Stimulated activated CD4-positive, alpha-beta T cell treated with anti-CD3 and anti-CD28 coated beads, Interleukin-4, amount 100 ng/mL, for 48 hours (primary cell): Measurements from ENCODE around the gene HAP1.
"Not testable (repeated sequence)": the region's sequence is repeated elsewhere in the genome, so short reads cannot be mapped to it uniquely, and the experiment has no call there.

Experiments
- DNase-seq, 2 donors: peaks; one replicate each; pipeline ENCODE4 v3.0.0-alpha.2; 2020; ENCODE audit warnings: low read depth in 2 of 2

Gene HAP1

DNA sequence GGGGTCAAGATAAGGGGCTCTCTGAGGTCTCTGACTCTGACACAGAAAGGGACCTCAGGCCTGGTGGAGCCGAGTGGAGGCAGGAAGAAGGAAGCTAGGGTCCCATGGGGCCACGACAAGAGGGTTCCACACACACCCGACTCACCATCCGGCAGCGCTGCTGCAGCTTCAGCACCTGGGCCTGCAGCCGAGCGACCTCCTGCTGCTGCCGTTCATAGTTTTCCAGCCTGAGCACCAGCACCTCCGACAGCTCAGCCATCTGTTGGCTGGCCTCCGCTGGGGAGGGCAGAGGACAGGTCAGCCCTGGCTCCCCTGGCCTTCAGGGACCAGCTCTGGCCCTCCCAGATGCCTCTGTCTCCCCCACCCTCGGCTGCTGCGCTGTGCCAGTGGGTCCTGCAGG, 6.4 kb downstream of the HAP1 start:
- DNase-seq = no peak

DNA sequence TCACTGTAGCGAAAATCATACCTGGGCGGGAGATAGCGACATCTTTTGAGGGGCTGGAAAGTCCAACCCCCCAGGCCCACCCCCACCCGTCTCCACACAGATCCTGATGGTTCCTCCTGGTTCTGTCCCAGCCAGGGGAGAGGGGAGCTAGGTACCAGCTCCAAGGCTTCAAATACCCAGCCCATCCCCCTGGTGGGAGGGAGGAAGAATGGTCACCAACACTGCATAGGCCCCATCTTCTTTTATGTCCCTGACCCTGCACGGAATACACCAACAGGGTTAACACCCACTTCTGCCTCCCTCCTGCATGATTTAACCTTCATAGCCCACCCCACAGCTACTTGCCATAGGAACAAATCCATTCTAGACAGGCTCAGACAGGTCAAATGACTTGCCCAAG, 9.3 kb downstream of the HAP1 start:
- no peak for DNase-seq

DNA sequence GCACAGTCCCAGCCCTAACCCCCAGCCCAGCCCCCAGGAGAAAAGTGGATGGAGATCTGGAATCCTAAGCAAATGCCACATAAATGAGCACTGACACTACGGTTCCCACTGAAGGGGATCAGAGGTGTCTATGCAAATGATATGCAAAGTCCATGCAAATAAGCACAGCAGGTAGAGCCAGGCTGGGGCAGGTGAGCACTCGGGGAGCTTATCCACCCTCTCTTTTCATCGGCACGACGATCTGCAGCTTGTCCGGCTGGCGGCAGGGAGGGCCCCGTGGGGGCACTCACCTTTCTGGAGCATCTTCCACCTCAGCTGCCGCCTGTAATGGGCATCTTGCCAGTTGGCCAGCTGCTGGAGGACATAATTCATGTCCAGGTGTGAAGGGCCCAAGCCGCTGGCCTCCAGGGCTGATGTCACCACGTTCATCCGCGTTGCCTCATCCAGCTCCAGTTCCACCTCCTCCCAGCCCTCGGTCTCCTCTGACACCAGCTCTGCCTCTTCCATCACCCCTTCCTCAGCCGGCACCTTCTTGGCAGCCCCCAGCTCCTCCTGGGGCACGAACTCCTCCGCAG, 9.9 kb downstream of the HAP1 start:
- DNase-seq = no peak

DNA sequence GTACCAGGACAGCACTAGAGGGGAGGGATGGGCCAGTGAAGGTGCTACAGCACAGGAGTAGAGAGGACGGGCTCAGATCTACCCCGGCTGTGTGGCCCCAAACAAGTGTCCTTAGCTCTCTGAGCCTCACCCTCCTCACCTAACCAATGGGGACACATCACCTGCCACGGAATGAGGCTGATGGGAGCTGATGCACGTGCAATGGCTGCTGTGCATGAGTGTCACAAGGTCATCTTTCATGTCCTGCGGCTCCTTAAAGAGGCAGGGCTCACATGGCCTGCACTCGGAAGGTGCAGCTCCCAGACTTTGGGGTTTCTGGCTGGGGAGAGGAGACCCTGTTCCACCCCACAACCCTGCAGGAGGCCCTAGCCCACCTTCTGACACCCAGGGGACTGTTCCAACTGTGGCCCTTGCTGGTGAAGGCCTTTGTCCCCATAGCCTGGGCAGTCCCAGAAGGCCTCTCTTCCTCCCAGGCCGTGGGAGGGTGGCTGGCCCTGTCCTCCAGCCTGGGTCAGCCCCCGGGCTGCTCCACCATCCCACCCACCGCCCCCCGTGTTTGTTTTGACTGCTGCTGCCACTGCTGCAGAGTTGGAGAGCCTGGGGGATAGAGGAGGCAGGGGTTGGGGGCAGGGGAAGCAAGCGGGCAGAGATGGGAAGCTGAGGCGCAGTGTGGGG, 10.5 kb downstream of the HAP1 start:
- DNase-seq = no peak

DNA sequence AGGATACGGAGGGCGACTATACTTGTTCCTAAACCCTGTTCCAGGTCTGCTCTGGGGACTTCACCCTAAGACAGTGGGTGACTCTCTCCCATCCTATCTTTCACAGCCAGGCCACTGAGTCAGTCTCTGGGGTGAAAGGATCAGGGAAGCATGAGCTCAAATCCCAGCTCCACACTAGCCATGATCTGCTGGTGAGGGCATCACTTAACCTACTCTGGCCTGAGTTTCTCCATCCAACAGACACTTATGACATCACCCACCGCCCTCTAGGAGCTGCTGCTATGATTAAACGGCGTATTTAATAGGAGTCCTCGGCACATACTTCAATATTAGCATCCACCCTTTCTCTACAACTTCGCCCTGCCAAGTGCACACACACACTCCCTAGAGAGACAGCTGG, 12.2 kb downstream of the HAP1 start:
- DNase-seq = no peak

DNA sequence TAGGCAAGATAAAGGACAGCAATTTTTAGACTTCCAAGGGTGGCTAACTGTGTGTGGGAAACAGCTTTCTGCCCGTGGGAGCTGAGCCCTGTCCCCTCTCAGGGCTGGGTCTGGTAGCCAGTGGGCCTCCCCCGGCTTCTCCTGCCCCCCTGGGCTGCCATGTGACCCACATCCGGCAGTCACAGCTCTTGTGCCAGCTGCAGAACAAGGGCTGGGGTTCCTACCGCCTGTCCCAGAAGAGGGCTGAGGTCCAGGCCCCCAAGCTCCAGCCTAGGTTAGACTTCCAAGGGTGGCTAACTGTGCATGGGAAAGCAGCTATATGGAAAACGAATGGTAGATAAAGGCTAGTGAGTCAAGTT, 16.2 kb downstream of the HAP1 start:
- DNase-seq = no peak

DNA sequence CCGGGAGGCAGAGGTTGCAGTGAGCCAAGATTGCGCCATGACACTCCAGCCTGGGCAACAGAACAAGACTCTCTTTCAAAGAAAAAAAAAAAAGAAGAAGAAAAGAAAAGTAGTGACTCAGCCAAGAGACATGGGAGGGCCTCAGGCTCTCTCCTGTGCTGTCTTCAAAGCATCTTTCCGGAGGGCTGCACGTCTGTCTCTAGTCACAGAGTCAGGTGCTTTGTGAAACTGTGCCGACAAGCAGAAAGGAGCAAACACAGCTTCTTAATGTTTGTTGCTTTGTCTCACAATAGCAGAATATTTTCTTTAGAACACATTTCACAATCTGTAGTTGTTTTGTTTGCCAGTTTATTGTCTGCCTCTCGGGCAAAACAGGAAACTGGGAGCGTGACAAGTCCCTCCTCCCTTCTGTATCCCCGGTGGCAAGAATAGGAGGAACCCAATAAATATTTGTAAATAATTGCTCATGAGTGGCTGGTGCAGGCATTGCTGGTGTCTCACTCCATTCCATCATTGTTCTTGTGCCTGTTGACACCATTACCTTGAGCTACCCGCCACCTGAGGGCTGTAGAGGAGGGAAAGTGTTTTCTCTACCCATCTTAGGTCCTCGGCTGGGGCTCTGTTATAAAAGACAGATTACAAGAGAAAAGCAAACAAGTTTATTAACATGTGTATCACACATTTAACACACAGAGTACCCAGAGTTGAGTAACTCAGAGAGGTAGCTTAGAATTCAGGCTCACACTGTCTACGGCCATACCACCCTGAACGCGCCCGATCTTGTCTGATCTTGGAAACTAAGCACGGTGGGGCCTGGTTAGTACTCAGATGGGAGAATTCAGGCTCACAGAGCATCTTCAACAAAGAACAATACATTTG, 16.8 kb downstream of the HAP1 start:
- no peak for DNase-seq

DNA sequence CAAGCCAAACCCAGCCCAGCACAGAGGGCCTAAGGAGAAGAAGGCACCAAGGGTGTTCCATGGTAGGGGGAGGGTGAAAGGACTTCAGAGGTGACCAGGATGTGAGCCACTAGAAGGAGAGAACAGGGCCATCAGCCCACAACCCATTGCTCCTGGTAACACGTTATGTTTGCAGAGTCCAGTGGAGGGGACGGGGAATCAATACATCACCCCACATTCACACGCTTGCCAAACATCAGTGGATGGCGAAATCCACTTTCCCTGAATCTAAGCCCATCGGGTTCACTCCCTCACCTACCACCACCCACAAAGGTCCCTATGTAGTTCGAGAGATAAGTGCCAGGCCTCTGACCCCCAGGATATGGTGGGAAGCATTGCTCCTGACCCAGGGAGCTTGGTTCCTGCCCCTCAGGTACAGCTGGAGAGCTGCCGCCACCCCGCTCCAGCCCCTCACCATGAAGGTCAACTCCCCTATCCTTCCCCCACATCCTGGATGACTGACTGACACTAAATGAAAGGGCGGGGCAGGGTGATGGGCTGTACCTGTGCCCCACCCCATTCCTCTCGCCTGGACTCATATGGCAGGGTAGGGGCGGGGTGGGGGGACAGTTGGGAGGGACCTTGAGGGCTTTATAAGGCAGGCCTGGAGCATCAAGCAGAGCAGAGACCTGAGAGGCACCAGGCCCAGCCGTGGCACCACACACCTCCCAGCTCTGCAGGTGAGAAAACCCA, 22.6 kb downstream of the HAP1 start, which contains the start of gene GAST:
GAST (plus strand) TSS at position 663 of the 732 bp plus-strand sequence. CDS start 3,106 bp downstream, outside the sequence.
- no peak for DNase-seq

DNA sequence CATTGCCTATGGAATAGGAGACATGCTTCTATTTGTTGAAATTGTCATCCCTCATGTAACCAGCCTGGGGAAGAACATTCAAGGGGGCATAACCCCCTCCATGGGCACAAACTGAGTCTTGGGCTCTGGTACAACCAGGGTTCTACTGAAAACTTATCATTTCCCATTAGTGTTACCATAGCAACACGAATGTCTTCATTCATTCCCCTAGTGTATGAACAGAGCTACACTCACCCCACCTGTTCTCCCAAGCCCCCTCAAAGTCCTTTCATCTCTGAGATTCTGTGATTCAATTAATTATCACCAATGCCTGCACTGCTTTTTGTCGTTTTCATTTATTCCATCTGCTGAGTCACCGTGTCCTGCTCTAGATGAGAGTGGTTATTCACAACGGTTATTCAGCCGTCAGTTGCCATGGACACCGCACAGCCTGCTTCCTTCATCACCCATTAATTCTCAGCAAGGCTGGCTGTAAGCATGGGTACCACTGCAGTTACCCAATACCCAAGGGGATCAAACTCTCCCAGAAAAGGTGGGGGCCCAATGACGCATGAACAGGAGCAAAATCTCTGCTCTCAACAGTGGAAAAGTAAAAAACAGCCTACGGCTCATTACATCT, 23.9 kb downstream of the HAP1 start:
- no peak for DNase-seq

DNA sequence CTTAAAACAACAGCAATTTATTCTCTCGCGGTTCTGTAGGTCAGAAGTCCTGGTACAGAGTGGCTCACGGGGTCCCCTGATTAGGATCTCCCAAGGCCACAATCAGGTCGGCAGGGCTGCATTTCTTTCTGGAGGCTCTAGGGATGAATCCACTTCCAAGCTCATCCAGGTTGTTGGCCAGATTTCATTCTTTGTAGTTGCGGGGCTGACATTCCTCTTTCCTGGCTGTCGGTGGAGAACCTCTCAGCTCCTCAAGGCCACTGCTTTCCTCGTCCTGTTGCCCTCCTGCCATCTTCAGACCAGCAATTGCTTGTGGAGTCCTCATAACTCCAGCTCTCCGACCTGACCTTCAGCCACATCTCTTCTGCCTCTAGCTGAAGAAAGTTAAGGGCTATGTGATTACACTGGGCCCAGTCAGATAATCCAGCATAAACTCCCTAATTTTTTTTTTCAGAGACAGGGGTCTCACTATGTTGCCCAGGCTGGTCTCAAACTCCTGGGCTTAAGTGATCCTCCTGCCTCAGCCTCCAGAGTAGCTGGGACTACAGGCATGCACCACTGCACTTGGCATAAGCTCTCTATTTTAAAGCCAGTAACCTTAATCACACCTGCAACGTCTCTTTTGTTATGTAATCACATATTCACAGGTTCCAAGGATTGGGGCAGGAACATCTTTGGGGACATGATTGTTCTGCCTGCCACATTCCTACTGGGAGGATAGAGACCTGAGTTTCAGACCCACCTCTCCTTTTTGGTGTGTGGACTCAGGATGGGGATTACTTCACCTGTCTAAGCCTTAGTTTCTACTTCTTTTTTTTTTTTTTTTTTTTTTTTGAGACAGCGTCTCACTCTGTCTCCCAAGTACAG, 26.4 kb downstream of the HAP1 start:
- DNase-seq = no peak

DNA sequence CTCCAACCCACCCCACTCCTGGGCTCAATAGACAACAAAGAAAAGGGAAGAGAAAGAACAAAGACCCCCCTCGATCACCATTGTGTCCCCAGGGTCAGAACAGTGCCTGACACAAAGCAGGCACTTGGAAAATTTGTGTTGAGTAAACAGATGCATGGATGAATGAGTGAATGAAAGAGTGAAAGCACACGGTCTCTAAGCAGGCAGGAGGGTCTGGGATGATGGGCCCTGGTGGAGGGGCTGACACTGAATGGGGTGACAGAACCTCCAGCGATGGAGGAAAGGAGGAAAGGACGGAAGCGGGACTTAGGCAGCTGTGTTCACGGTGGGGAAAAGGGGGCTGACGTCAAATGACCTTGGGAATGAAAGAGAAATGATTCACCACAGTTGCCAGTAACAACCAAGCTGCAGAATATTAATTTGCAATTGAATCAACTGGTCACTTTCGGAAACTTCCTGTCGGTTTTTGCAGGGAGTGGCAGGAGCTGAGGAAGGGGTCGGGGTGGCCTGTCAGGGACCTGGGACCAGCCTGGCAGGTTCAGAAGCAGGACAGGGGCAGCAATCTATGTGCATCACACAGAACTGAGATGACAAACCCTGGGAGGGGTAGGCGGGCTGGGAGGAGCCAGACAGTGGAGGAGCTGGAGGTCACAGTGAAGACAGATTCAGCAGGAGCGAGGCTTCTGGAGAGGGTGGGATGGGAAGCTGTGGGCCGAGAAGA, 29.0 kb downstream of the HAP1 start:
- DNase-seq = no peak

DNA sequence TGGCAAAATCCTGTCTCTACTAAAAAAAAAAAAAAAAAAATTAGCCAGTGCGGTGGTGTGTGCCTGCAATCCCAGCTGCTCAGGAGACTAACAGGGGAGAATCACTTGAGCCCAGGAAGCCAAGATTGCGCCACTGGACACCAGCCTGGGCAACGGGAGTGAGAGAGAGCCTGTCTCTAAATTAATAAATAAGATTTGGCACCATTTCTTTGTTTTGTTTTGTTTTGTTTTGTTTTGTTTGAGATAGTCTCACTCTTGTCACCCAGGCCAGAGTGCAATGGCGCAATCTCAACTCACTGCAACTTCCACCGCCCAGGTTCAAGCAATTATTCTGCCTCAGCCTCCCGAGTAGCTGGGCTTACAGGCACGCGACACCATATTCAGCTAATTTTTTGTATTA, 31.7 kb downstream of the HAP1 start:
- no peak for DNase-seq

DNA sequence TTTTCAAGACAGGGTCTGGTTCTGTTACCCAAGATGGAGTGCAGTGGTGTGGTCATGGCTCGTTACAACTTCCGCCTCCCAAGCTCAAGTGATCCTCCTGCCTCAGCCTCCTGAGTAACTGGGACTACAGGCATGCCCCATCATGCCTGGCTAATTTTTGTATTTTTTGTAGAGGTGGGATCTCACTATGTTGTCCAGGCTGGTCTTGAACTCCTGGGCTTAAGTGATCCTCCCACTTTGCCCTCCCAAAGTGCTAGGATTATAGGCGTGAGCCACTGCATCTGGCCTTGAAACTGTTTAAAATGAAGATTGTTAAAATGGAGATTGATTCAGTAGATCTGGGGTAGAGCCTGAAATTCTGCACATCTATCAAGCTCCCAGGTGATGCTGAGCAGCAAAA, 33.6 kb downstream of the HAP1 start:
- not testable (repeated sequence) for DNase-seq

DNA sequence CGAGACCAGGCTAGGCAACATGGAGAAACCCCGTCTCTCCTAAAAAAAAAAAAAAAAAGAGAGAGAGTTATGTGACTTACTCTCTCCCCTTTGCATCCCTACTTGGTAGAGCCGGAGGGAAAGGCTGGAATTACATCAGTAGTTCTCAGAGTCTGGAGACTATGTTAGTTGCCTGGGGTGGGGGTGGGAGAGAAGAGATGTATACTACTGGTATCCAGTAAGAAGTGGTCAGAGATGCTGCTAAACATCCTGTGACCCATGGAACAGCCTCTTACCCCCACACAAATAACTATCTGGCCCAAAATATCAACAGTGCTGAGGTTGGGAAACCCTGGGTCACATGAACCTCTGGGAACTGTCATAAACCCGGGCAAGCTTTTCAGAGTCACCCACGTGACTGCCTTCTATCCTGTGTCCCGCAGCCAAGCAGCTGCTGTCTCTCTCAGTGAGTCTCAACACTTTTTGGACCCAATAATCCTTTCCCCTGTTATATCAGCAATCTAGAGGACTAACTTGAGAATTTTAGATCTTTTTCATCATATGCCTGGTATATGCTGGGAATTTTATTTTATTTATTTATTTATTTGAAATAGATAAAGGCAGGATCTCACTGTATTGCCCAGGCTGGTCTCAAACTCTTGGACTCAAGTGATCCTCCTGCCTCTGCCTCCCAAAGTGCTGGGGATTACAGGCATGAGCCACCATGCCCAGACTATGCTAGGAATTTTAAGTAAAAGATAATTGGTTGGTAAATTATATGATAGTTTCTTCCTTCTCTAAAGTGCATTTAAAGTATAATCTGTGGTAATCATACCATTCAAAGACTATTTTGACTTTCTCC, 37.1 kb downstream of the HAP1 start:
- DNase-seq = no peak

DNA sequence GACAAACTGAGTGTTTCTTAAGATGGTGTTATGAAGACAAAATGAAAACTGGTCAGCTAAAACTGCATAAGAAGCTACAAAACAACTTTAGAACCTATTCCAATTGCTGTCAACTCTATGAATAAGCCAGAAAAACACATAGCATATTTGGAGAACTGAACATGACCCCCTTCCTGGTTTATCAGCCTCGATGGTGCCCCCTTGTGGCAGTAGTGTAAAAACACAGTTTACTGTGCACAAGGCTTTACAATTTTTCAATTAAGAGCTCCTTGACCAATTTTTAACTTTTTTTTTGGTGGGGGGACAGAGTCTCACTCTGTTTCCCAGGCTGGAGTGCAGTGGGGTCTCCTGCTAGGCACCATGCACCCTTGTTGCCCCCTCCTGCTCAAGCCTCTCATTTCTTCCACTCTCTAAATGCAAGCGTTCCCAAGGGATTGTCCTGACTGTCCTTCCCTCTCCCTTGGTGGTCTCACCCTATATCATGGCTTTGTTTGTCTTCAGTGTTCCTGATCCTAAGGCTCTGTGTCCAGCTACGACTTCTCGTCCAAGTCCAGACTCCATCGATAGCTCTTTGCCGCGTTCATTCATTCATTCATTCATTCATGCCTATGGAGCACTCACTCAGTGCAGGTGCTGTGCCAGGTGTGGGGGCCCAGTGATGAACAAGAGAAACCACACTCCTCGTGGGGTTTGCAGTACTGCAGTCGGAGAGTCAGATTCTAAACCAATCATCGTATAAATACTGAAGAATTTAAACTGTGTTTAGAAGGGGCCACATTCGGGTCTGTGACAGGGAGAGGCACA, 38.3 kb downstream of the HAP1 start:
- peak; percentile 78 to 79 for DNase-seq

DNA sequence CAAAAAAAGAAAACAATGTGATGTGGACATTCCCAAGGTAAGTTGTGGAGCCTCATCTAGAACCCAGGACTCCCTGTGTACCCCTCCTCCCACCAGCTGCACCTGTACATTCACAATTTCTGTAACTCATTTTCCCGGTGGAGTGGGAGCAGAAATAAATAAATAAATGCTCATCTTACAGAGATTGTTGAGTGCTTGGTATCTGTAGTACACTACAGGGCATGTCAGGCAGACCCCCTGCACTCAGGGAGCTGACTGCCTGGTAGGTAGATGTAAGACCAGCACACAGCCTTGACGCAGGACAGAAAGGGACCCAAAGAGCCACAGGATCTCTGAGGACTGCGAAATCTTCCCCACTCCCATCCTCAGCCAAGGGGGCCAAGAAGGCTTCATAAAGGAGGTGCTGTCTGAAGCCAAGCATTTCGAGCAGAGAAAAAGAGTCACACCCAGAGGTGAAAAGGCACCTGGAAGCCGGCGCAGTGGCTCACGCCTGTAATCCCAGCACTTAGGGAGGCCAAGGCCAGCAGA, 39.2 kb downstream of the HAP1 start:
- no peak for DNase-seq

DNA sequence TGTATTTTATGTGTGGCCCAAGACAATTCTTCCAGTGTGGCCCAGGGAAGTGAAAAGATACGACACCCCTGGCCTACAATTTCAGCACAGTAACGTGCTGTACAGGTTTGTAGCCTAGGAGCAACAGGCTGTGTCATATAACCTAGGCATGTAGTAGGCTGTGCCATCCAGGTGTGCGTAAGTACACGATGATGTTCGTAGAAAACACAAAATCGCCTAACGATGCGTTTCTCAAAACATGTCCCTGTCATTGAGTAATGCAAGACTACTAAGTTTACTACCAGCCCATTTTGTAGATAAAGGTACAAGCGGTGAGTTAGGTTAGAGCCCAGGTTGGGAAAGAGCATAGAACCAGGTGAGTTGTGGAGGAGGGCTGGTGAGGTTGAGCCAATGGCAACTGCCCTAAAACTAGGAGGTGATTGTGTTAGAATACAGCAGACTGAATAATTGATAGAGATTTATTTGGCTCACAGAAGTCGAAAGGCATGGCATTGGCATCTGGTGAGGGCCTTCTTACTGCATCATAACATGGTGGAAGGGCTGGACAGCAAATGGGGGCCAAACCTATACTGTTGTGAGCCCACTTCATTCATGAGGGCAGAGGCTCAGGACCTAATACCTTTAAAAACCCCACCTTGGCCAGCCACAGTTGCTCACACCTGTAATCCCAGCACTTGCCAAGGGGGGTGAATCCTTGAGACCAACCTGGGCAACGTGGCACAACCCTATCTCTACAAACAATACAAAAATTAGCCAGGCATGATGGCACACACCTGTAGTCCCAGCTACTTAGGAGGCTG, 41.5 kb downstream of the HAP1 start:
- DNase-seq = no peak
